Natural killer cell (primary cell): Measurements from ENCODE around the gene VANGL1. TPM values are rescaled to one million over a fixed set of nuclear protein-coding genes. Genes with fewer than 3 reads are reported as not detected.

Experiments used
- ATAC-seq, 3 donors: fragments of 150-1000 bp in 2 of 3; fragments of 200-7000 bp in 1 of 3; cut with Tn5 transposase; 1 replicate in 1 of 3; 2 replicates in 2 of 3; pipeline ENCODE4 v1.10.0; 2021; ENCODE audit warnings: mild to moderate bottlenecking in 2 of 3, moderate library complexity in 2 of 3
- DNase-seq, 2 donors: peaks; one replicate each; pipeline versions ENCODE4 v3.0.0 to v3.0.0-alpha.2; 2013 to 2021; ENCODE audit warnings: mixed read lengths in 1 of 2
- H3K27ac ChIP-seq: one replicate; pipeline ENCODE4 v1.5.1; 2013; ENCODE audit warnings: mild to moderate bottlenecking, low read length
- H3K27me3 ChIP-seq: one replicate; pipeline ENCODE4 v1.6.1; 2013; ENCODE audit warnings: low read length; ENCODE audit not compliant: control insufficient read depth, insufficient read depth
- H3K36me3 ChIP-seq: one replicate; pipeline ENCODE4 v1.6.1; 2013; ENCODE audit warnings: low read length; ENCODE audit not compliant: control insufficient read depth, insufficient read depth
- H3K4me1 ChIP-seq: one replicate; pipeline ENCODE4 v1.6.1; 2013; ENCODE audit warnings: low read length; ENCODE audit not compliant: control insufficient read depth, insufficient read depth
- H3K4me3 ChIP-seq: one replicate; pipeline ENCODE4 v1.5.1; 2013; ENCODE audit warnings: low read length
- H3K9me3 ChIP-seq: one replicate; pipeline ENCODE4 v1.6.1; 2013; ENCODE audit warnings: low read length; ENCODE audit not compliant: control insufficient read depth, insufficient read depth
- H3K27ac Mint-ChIP-seq, 2 donors: one replicate each; pipeline ENCODE4 v1.8.0; 2022; ENCODE audit warnings: mild to moderate bottlenecking in 2 of 2, mixed read lengths in 2 of 2, moderate library complexity in 1 of 2
- H3K27me3 Mint-ChIP-seq, 2 donors: one replicate each; pipeline ENCODE4 v1.8.0; 2022; ENCODE audit warnings: low read depth in 2 of 2, mixed read lengths in 2 of 2
- H3K36me3 Mint-ChIP-seq: one replicate; pipeline ENCODE4 v1.8.0; 2022; ENCODE audit warnings: mixed read lengths
- H3K4me1 Mint-ChIP-seq, 2 donors: one replicate each; pipeline ENCODE4 v1.8.0; 2022; ENCODE audit warnings: mixed read lengths in 2 of 2
- H3K4me3 Mint-ChIP-seq: one replicate; pipeline ENCODE4 v1.8.0; 2022; ENCODE audit warnings: mild to moderate bottlenecking, moderate library complexity, mixed read lengths
- H3K9me3 Mint-ChIP-seq, 2 donors: one replicate each; pipeline ENCODE4 v1.8.0; 2022; ENCODE audit warnings: mixed read lengths in 2 of 2
- CTCF ChIP-seq: fragments of 200-600 bp; IDR thresholded peaks from one replicate; pipeline ENCODE4 v1.8.0; 2022; ENCODE audit warnings: antibody characterized with exemption
- WGBS: methylation state at CpG from one replicate; pipeline ENCODE4 v1.1.7; 2013; ENCODE audit warnings: missing lambda C conversion rate; ENCODE audit not compliant: insufficient coverage; 5-methylcytosine and 5-hydroxymethylcytosine counted together
- intact Hi-C: fragments of 100-400 bp; cut with micrococcal nuclease; formaldehyde crosslinking; loops from one replicate; pipeline ENCODE4 v1.14.2; 2022
- total RNA-seq, 4 donors: library from RNA; stranded (reverse); fragments of 120-200 nt in 1 of 4; gene quantifications; one replicate each; pipeline versions ENCODE4 v1.2.3 to v1.2.4, GENCODE V29; 2013 to 2022

VANGL1 gene
- total RNA-seq, 3 donors from 2014 or later (not counting 1 experiment from before 2014, with no cell fraction given): 6.4 to 14.8 (median 10.3) TPM

DNA sequence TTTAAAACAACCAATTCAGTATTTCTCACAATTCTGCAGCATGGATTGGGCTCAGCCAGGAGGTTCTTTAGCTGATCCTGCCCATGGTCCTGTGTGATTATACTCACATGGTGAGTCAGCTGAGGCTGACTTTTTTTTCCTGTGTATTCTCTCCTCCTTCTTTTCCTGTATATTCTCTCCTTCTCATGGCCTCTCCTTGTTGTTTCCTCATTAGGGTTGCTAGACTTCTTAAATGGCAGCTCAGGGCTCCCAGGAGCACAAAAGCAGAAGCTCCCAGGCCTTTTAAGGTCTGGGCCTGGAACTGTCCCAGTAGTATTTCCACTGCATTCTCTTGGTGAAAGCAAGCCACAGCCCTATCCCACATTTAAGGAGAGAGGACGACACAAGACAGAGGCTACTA, 26.8 kb downstream of the VANGL1 start:
- no peak for ATAC-seq
- Mint-ChIP-seq H3K27ac (peak overlapping the region in 1 of 2 donors; percentile 40), H3K27me3 (no peaks in the 10 kb centered on the region), H3K4me1 (peaks cover 46 to 48% of the 10 kb centered on the region in 2 donors), H3K9me3 (no peaks in the 10 kb centered on the region), H3K36me3 (peaks cover 11% of the 10 kb centered on the region), H3K4me3 (no peak overlapping the region)
- intact Hi-C loops: no loop called here
- H3K27me3 ChIP-seq: no peaks in the 10 kb centered on the region
- H3K27ac ChIP-seq: no peak overlapping the region
- no peak for TF ChIP-seq CTCF
- H3K9me3 ChIP-seq: no peaks in the 10 kb centered on the region
- H3K4me1 ChIP-seq: peaks cover 18% of the 10 kb centered on the region
- H3K36me3 ChIP-seq: peaks cover 11% of the 10 kb centered on the region
- 57% methylated on average over 1 of the region's 1 CpG for WGBS
- H3K4me3 ChIP-seq: no peak overlapping the region
- DNase-seq: no peak

- Mint-ChIP-seq H3K4me3 (no peak overlapping the region), H3K9me3 (no peaks in the 10 kb centered on the region), H3K27ac (peak overlapping the region; percentile 40 to 69), H3K36me3 (peaks cover 7% of the 10 kb centered on the region), H3K4me1 (peaks cover 46 to 50% of the 10 kb centered on the region in 2 donors), H3K27me3 (no peaks in the 10 kb centered on the region)
- no peak overlapping the region for H3K4me3 ChIP-seq
- 89% methylated on average over 2 of the region's 5 CpGs for WGBS
- ATAC-seq (no peak), DNase-seq (no peak)
- H3K4me1 ChIP-seq: peaks cover 18% of the 10 kb centered on the region
- H3K36me3 ChIP-seq: peaks cover 6% of the 10 kb centered on the region
- intact Hi-C loops: no loop called here
- H3K9me3 ChIP-seq: no peaks in the 10 kb centered on the region
- H3K27ac ChIP-seq: no peak overlapping the region
- TF ChIP-seq CTCF: no peak
- no peaks in the 10 kb centered on the region for H3K27me3 ChIP-seq
Measured at GRCh38 chr1:115669002-115669673, 27.4 kb downstream of the VANGL1 start.

GRCh38 chr1:115669886-115670285, 28.1 kb downstream of the VANGL1 start:
- H3K27ac ChIP-seq: no peak overlapping the region

More at GRCh38 chr1:115669886-115670285, 28.1 kb downstream of the VANGL1 start:
- intact Hi-C loops: no loop called here
- TF ChIP-seq CTCF: no peak
- Histone ChIP-seq H3K4me1 (peaks cover 18% of the 10 kb centered on the region), H3K36me3 (peaks cover under 1% of the 10 kb centered on the region), H3K9me3 (no peaks in the 10 kb centered on the region), H3K27me3 (no peaks in the 10 kb centered on the region), H3K4me3 (no peak overlapping the region)
- Mint-ChIP-seq H3K36me3 (no peaks in the 10 kb centered on the region), H3K4me3 (no peak overlapping the region), H3K9me3 (no peaks in the 10 kb centered on the region), H3K27me3 (no peaks in the 10 kb centered on the region), H3K4me1 (peaks cover 50 to 57% of the 10 kb centered on the region in 2 donors), H3K27ac (peak overlapping the region; percentile 26 to 69)
- DNase-seq: no peak
- 100% methylated on average over 1 of the region's 1 CpG for WGBS
- ATAC-seq: no peak
